GM12874 (cell line): ENCODE data around the gene HMGCS1.

Experiments
- TF ChIP-seq, protein P1 (sequence below): IDR thresholded peaks from 2 replicates; pipeline ENCODE4 v1.5.1; 2011; ENCODE audit warnings: low read depth, mild to moderate bottlenecking, control low read depth, low read length, moderate library complexity; ENCODE audit not compliant: insufficient read depth

The HMGCS1 gene

GRCh38 chr5:43301653-43302091, 11.5 kb downstream of the HMGCS1 start:
- TF ChIP-seq, protein P1, sequence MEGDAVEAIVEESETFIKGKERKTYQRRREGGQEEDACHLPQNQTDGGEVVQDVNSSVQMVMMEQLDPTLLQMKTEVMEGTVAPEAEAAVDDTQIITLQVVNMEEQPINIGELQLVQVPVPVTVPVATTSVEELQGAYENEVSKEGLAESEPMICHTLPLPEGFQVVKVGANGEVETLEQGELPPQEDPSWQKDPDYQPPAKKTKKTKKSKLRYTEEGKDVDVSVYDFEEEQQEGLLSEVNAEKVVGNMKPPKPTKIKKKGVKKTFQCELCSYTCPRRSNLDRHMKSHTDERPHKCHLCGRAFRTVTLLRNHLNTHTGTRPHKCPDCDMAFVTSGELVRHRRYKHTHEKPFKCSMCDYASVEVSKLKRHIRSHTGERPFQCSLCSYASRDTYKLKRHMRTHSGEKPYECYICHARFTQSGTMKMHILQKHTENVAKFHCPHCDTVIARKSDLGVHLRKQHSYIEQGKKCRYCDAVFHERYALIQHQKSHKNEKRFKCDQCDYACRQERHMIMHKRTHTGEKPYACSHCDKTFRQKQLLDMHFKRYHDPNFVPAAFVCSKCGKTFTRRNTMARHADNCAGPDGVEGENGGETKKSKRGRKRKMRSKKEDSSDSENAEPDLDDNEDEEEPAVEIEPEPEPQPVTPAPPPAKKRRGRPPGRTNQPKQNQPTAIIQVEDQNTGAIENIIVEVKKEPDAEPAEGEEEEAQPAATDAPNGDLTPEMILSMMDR, result no peak

- TF ChIP-seq, protein P1, result no peak
Observed at GRCh38 chr5:43300112-43300511, 13.1 kb downstream of the HMGCS1 start.

- TF ChIP-seq, protein P1, result no peak
Observed at GRCh38 chr5:43298443-43298842, 14.8 kb downstream of the HMGCS1 start.

- TF ChIP-seq, protein P1, result no peak
Observed at GRCh38 chr5:43296835-43297234, 16.4 kb downstream of the HMGCS1 start.

- TF ChIP-seq, protein P1, result no peak
Observed at GRCh38 chr5:43295202-43295601, 18.0 kb downstream of the HMGCS1 start.

- TF ChIP-seq, protein P1, result no peak
Observed at GRCh38 chr5:43294226-43294625, 19.0 kb downstream of the HMGCS1 start.

- TF ChIP-seq, protein P1, result no peak
Observed at GRCh38 chr5:43290726-43291125, 22.5 kb downstream of the HMGCS1 start.
